ENCODE measurements around the gene PTGFRN. TPM values are rescaled to one million over a fixed set of nuclear protein-coding genes. Genes with fewer than 3 reads are reported as not detected.

Gene PTGFRN
- total and polyA plus RNA-seq, 2 experiments from 2014 or later: 17.4 to 32.7 TPM

DNA sequence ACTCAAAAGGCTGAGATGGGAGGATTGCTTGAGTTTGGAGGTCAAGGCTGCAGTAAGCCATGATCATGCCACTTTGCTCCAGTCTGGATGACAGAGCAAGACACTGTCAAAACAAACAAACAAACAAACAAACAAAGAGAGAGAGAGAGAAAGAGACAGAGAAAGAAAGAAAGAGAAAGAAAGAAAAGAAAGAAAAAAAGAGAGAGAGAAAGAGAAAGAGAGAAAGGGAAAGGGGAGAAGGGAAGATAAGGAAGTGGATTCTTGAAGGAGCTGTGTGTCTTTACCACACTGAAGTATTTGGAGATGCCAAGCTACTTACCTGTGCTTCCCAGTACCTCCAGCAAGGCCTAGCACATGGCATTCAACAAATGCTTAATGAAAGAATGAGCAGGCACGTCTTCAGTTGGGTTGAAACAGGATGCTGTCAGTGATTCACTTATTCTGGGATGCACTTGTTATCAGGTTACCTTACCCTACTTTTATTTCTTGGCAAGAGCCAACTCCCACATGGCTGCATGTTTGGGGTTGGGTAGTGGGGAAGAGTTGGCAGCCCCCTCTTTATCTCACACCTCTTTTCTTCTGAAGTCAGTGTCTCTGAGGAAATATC is 120.7 kb downstream of the PTGFRN start (continued):
- TF ChIP-seq, protein P1, sequence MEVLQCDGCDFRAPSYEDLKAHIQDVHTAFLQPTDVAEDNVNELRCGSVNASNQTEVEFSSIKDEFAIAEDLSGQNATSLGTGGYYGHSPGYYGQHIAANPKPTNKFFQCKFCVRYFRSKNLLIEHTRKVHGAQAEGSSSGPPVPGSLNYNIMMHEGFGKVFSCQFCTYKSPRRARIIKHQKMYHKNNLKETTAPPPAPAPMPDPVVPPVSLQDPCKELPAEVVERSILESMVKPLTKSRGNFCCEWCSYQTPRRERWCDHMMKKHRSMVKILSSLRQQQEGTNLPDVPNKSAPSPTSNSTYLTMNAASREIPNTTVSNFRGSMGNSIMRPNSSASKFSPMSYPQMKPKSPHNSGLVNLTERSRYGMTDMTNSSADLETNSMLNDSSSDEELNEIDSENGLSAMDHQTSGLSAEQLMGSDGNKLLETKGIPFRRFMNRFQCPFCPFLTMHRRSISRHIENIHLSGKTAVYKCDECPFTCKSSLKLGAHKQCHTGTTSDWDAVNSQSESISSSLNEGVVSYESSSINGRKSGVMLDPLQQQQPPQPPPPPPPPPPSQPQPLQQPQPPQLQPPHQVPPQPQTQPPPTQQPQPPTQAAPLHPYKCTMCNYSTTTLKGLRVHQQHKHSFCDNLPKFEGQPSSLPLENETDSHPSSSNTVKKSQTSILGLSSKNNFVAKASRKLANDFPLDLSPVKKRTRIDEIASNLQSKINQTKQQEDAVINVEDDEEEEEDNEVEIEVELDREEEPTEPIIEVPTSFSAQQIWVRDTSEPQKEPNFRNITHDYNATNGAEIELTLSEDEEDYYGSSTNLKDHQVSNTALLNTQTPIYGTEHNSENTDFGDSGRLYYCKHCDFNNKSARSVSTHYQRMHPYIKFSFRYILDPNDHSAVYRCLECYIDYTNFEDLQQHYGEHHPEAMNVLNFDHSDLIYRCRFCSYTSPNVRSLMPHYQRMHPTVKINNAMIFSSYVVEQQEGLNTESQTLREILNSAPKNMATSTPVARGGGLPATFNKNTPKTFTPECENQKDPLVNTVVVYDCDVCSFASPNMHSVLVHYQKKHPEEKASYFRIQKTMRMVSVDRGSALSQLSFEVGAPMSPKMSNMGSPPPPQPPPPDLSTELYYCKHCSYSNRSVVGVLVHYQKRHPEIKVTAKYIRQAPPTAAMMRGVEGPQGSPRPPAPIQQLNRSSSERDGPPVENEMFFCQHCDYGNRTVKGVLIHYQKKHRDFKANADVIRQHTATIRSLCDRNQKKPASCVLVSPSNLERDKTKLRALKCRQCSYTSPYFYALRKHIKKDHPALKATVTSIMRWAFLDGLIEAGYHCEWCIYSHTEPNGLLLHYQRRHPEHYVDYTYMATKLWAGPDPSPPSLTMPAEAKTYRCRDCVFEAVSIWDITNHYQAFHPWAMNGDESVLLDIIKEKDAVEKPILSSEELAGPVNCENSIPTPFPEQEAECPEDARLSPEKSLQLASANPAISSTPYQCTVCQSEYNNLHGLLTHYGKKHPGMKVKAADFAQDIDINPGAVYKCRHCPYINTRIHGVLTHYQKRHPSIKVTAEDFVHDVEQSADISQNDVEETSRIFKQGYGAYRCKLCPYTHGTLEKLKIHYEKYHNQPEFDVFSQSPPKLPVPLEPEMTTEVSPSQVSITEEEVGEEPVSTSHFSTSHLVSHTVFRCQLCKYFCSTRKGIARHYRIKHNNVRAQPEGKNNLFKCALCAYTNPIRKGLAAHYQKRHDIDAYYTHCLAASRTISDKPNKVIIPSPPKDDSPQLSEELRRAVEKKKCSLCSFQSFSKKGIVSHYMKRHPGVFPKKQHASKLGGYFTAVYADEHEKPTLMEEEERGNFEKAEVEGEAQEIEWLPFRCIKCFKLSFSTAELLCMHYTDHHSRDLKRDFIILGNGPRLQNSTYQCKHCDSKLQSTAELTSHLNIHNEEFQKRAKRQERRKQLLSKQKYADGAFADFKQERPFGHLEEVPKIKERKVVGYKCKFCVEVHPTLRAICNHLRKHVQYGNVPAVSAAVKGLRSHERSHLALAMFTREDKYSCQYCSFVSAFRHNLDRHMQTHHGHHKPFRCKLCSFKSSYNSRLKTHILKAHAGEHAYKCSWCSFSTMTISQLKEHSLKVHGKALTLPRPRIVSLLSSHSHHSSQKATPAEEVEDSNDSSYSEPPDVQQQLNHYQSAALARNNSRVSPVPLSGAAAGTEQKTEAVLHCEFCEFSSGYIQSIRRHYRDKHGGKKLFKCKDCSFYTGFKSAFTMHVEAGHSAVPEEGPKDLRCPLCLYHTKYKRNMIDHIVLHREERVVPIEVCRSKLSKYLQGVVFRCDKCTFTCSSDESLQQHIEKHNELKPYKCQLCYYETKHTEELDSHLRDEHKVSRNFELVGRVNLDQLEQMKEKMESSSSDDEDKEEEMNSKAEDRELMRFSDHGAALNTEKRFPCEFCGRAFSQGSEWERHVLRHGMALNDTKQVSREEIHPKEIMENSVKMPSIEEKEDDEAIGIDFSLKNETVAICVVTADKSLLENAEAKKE (CRISPR knock-in tag; IDR thresholded peaks at IDR 0.05): no peak

DNA sequence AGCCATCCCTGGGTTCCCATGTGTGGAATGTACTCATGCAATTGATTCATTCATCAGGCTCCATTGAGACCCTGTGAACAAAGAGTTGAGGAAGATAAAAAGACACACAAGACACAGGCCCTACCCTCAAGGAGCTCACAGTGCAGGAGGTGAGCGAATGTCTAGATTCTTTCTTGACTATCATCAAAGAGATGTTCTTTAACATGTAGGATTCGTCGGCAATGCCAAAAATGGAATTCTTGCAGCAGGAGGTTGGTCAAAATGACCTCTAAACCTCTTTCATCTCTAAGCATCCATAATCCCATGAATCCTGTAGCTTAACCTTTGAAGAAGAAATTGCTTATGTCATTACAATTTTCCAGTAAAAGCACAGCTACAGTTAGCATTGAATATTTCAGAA is 122.5 kb downstream of the PTGFRN start:
- Histone ChIP-seq H3K9me2 (ENCODE audit: insufficient read depth) (no peaks in the 10 kb centered on the region), H3K4me3 (no peak overlapping the region), H3F3A (replicated peaks; ENCODE audit: low read depth) (no peaks in the 10 kb centered on the region), H3K27me3 (ENCODE audit: insufficient read depth) (no peaks in the 10 kb centered on the region), H3K4me2 (no peak overlapping the region), H2AFZ (no peak overlapping the region), H4K20me1 (replicated peaks; ENCODE audit: insufficient read depth) (no peaks in the 10 kb centered on the region), H3K36me3 (ENCODE audit: insufficient read depth) (no peaks in the 10 kb centered on the region), H3K4me1 (ENCODE audit: insufficient read depth) (no peaks in the 10 kb centered on the region), H3K27ac (ENCODE audit: low read depth) (no peak overlapping the region), H3K79me2 (replicated peaks; ENCODE audit: insufficient read depth) (no peaks in the 10 kb centered on the region)
- peaks cover 16% of the 10 kb centered on the region for H3K4me1 Mint-ChIP-seq
- H3K36me3 Mint-ChIP-seq (ENCODE audit: low read depth): no peaks in the 10 kb centered on the region
- ATAC-seq (no peak), DNase-seq (ENCODE audit: low spot score) (no peak)
- no peaks in the 10 kb centered on the region for H3K27me3 Mint-ChIP-seq (ENCODE audit: insufficient read depth, low read depth, poor library complexity)
- H3K27ac Mint-ChIP-seq: no peak overlapping the region
- no peaks in the 10 kb centered on the region; the same call in 2 of the 3 replicates for H3K9me3 Mint-ChIP-seq
- no peak overlapping the region for H3K4me3 Mint-ChIP-seq
- TF ChIP-seq, protein P1 (CRISPR knock-in tag; IDR thresholded peaks at IDR 0.05): no peak
- TF ChIP-seq CREB1 (CRISPR knock-in tag; IDR thresholded peaks at IDR 0.05; ENCODE audit: low read depth): no peak
- TF ChIP-seq POLR2AphosphoS5 (IDR thresholded peaks at IDR 0.05; ENCODE audit: low read depth): no peak
- TF ChIP-seq ZNF114 (CRISPR knock-in tag; IDR thresholded peaks at IDR 0.05): no peak
- TF ChIP-seq EZH2phosphoT487 (IDR thresholded peaks at IDR 0.05; ENCODE audit: unreplicated experiment): no peak
- TF ChIP-seq EZH2 (IDR thresholded peaks at IDR 0.05; ENCODE audit: low read depth, unreplicated experiment): no peak
- TF ChIP-seq STAT1 (IDR thresholded peaks at IDR 0.05; ENCODE audit: unreplicated experiment): no peak
